Measurements from ENCODE around the gene GABPB2. TPM values are rescaled to one million over a fixed set of nuclear protein-coding genes. Genes with fewer than 3 reads are reported as not detected.
"Not testable (repeated sequence)": the region's sequence is repeated elsewhere in the genome, so short reads cannot be mapped to it uniquely, and the experiment has no call there.

The GABPB2 gene
- polyA plus RNA-seq, 3 donors: 9.1 to 17.5 (median 14.7) TPM

DNA sequence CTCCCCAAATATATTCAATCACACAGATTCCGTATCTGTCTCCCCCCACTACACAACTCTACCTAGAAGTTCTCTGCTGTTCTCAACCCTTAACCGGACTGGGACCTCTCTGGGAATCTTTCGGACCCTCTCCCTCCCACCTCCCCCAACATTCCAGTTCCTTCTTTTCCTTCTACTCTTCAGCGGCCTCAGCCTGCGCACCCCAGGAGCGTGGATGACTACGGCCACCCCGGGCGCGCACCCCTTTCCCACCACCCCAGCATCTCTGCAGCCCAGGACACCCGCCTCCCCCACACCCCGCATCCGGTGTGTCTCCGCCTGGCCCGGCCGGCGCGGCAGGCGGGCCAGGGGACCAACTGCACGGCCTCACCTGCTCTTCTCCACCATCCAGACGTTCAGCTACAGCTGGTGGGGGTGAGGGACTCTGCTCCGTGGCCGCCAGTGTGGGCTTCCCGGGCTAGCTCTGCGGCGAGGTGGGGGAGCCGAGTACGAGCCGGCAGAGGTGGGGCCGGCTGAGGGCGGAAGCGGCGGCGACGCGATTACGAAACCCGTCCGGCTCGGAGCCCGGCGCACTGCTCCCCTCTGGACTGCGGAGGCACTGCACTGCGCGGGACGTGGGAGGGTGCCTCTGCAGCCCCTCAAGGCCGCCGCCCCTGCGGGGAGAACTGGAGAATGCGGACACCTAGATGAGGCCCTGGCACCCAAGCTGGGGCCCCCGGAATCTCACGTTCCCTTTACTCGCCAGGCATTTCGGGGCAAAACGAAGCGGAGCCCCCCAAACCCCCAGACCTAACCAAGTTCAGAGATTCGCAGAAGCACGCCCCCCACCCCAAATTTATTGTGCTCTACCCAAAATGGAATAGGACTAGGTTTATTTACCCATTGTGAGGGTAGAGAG is 11.2 kb upstream of the GABPB2 start, which contains the start of gene CDC42SE1:
CDC42SE1 (minus strand) TSS at position 514 of the 898 bp plus-strand sequence. CDS start 3,892 bp downstream, outside the sequence.
- peak; percentile 89 for DNase-seq

DNA sequence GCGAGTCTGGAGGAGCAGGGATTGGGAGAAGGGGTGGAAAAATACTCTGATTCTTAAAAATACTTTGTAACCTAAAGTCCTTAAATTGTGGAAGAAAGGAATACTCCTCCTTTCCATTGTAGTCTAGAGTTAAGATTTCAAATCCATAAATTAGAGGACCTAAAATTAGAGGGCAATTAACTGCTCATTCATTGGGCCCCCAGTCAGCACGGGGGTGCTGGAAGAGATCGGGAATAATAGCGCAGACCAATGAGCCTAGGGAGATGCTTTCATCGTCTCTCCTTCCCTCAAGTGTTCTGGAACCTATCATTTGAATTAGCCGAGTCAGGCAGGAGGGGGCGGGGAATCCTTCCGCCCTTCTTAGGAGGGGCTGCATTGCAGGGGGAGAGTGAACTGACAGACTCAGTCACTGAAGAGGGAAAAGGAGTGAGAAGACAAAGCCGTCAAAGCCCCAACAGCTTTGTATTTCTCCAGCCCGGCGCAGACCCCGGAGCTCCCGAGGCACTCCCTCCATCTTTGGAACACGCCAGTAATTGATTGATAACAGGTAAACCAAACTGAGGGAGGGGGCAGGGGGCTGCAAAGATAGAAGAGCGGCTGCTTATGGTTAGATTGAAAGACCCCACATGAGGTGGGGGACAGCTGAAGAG is 10.4 kb upstream of the GABPB2 start, which contains the start of gene MLLT11:
MLLT11 (plus strand) TSS at position 391 of the 650 bp plus-strand sequence. CDS start 6,828 bp downstream, outside the sequence.
- peak; percentile 90 for DNase-seq

DNA sequence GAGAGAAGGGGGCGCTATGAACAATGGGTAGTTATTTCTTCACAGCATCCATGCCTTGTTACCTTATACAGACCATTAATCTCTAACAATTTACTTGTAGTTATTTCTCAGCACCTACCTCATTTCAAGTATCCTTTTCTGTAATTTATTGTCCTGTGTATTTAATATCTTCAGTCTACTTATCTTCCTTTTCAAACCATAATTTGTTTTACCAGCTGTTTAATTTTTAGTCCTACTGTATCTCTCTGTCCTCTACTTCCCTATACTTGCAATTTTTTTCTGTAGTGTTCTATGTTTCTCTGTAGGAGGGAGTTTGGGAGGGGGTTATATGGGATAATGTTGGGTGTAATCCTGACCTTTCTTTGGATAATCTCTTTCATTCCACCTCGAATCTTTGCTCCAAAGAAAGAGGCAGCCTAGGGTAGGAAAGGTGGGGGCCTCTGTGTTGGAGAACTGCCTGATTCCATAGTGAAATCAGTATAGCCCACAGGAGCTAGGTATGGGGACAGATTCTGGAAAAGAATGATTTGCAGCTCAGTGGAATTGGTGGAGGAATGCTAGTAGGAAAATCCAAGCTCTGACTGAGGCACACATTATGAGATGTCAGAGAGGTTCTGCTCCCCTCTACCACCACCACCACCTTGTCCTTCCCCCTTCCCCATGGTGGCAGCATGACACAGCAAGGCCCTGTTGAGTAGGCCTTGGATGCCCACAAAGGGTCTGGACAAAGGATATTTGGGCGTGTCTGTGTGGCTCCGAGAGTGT is 9.7 kb upstream of the GABPB2 start:
- no peak for DNase-seq

- DNase-seq: no peak
Measured at GRCh38 chr1:151061704-151062103, 8.9 kb upstream of the GABPB2 start.

GRCh38 chr1:151062741-151063371 is 7.7 kb upstream of the GABPB2 start:
- DNase-seq: no peak

DNA sequence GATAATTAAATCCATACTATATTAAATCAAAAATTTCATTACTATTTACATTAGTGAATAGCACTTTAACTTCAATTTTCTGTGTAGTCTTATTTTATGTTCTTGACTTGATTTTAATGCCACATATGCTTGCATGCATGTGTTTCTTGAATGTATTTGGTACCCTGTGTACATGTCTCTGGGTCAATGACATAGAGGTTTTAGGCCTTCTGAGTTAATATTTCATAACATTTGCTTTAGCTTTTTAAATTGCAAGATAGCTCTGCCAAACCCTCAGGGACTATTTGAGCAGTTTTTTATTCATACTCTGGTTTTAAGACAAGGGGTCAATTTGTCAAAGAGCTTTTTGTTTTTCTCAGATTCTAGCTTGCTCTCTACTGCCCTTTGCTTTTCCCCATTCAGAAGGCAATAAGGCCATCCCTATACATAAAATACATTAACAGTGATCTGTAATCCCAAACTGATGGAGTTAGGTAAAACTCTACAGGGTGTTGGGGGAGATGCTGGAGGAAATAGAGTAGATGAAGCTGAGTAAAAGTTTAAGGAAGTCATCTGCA is 5.4 kb upstream of the GABPB2 start:
- DNase-seq: no peak

GRCh38 chr1:151067185-151067584 is 3.4 kb upstream of the GABPB2 start:
- no peak for DNase-seq

- no peak for DNase-seq
Measured at GRCh38 chr1:151069103-151069486, 1.5 kb upstream of the GABPB2 start.

- no peak for DNase-seq
Measured at GRCh38 chr1:151072224-151072623, 1.7 kb downstream of the GABPB2 start.

DNA sequence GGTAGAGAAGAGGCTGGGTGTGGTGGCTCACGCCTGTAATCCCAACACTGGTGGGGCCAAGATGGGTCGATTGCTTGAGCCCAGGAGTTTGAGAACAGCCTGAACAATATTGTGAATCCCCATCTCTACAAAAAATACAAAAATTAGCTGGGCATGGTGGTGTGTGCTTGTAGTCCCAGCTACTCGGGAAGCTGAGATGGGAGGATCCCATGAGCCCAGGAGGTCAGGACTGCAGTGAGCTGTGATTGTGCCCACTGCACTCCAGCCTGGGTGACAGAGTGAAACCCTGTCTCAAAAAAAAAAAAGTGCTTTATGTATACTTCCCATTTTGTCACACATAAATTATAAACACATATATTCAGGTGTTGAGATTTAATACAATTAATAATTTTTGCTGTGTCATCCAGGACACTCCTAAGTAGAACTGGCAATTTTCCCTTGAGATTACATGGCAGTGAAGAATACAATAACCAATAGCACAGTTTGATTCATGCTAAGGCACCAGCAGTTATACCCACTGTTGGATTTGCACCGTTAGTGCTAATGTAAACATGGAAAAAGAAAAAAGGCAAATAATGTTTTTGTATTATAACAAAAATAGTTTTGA is 15.5 kb downstream of the GABPB2 start:
- DNase-seq: no peak

GRCh38 chr1:151097426-151097825 is 26.9 kb downstream of the GABPB2 start:
- DNase-seq: not testable (repeated sequence)

GRCh38 chr1:151098126-151098525 is 27.6 kb downstream of the GABPB2 start:
- no peak for DNase-seq

GRCh38 chr1:151104630-151105029 is 34.1 kb downstream of the GABPB2 start:
- no peak for DNase-seq

DNA sequence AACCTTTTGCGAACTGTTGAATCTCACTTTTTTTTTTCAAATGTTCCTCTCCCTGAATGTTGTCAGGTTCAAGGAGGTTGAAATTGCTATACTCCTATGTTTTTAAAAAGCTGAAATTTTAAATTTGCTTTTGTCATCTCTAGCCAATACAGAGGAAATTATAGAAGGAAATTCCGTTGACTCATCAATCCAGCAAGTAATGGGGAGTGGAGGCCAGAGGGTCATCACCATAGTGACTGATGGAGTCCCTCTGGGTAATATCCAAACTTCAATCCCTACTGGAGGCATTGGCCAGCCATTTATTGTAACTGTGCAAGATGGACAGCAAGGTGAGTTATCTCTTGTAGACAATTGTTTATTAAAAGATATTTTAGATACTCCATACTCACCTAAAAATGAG is 36.3 kb downstream of the GABPB2 start:
- no peak for DNase-seq

DNA sequence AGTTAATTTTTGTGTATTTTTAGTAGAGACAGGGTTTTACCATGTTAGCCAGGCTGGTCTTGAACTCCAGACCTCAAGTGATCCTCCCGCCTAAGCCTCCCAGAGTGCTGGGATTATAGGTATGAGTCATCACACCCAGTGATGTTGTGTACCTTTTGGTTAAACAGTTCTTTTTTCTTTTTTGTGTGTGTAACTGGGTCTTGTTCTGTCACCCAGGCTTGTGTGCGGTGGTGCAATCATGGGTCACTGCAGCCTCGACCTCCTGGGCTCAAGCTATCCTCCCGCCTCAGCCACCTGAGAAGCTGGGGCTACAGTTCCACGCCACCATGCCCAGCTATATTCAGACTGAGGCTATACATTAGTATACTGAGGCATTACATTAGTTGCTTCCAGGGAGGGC is 37.8 kb downstream of the GABPB2 start:
- DNase-seq: no peak

DNA sequence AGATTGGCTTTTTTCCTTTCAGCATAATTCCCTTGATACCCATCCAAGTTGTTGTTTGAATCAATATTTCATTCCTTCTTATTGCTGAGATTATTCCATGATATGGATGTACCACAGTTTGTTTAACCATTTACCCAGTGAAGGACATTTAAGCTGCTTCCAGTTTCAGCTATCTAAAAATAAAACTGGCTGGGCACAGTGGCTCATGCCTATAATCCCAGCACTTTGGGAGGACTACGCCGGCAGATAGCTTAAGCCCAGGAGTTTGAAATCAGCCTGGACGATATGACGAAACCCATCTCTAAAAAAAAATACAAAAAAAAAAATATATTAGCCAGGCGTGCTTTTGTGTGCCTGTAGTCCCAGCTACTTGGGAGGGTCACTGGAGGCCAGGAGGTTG is 43.3 kb downstream of the GABPB2 start:
- no peak for DNase-seq

- DNase-seq: no peak
Measured at GRCh38 chr1:151124763-151125403, 54.3 kb downstream of the GABPB2 start.

- DNase-seq: no peak
Measured at GRCh38 chr1:151128800-151129199, 58.2 kb downstream of the GABPB2 start.

GRCh38 chr1:151130987-151131586 is 60.5 kb downstream of the GABPB2 start:
- peak; percentile 92 for DNase-seq
